BLaER1 (cell line): Measurements from ENCODE around the gene TGOLN2.
"Not testable (repeated sequence)": the region's sequence is repeated elsewhere in the genome, so short reads cannot be mapped to it uniquely, and the experiment has no call there.

Source experiments
- H3K27ac ChIP-seq: shearing (Covaris generic); formaldehyde crosslinking; 2 replicates; pipeline ENCODE4 v1.8.1; 2022
- H3K27me3 ChIP-seq: shearing (Covaris generic); formaldehyde crosslinking; 2 replicates; pipeline ENCODE4 v1.8.1; 2022
- H3K36me3 ChIP-seq: shearing (Covaris generic); formaldehyde crosslinking; 2 replicates; pipeline ENCODE4 v1.8.1; 2022
- H3K4me1 ChIP-seq: shearing (Covaris generic); formaldehyde crosslinking; 2 replicates; pipeline ENCODE4 v1.8.1; 2022
- H3K4me2 ChIP-seq: shearing (Covaris generic); formaldehyde crosslinking; 2 replicates; pipeline ENCODE4 v1.8.1; 2022
- H3K4me3 ChIP-seq: shearing (Covaris generic); formaldehyde crosslinking; 2 replicates; pipeline ENCODE4 v1.8.1; 2022
- H3K9ac ChIP-seq: shearing (Covaris generic); formaldehyde crosslinking; 2 replicates; pipeline ENCODE4 v1.8.1; 2022
- H3K9me3 ChIP-seq: shearing (Covaris generic); formaldehyde crosslinking; 2 replicates; pipeline ENCODE4 v1.8.1; 2022
- H4K20me1 ChIP-seq: shearing (Covaris generic); formaldehyde crosslinking; 2 replicates; pipeline ENCODE4 v1.8.1; 2022
- Cebpa-rat ChIP-seq: shearing (Covaris generic); IDR thresholded peaks from 2 replicates; pipeline ENCODE4 v1.8.1; 2022

The TGOLN2 gene

GRCh38 chr2:85356186-85356585 lies 28.4 kb upstream of the TGOLN2 start:
- H3K36me3 ChIP-seq, result peaks cover 52% of the 10 kb centered on the region
- peak overlapping the region; percentile 90; the same call in 1 of the 2 replicates for H3K4me2 ChIP-seq
- no peak overlapping the region for H3K4me3 ChIP-seq
- H4K20me1 ChIP-seq, result no peaks in the 10 kb centered on the region
- peaks cover 35% of the 10 kb centered on the region for H3K4me1 ChIP-seq
- no peak for TF ChIP-seq Cebpa-rat
- H3K9ac ChIP-seq, result no peak overlapping the region
- H3K9me3 ChIP-seq, result no peaks in the 10 kb centered on the region
- H3K27ac ChIP-seq, result no peak overlapping the region
- no peaks in the 10 kb centered on the region for H3K27me3 ChIP-seq

- Histone ChIP-seq H4K20me1 (no peaks in the 10 kb centered on the region), H3K27ac (no peak overlapping the region; the same call in 1 of the 2 replicates), H3K36me3 (peaks cover 55% of the 10 kb centered on the region), H3K4me1 (peaks cover 35% of the 10 kb centered on the region), H3K4me3 (peak overlapping the region; percentile 85), H3K9me3 (no peaks in the 10 kb centered on the region), H3K9ac (peak overlapping the region; percentile 94; the same call in 1 of the 2 replicates), H3K27me3 (no peaks in the 10 kb centered on the region), H3K4me2 (peak overlapping the region; percentile 90)
- TF ChIP-seq Cebpa-rat, result no peak
Observed at GRCh38 chr2:85355521-85355920, 27.7 kb upstream of the TGOLN2 start.

GRCh38 chr2:85355073-85355410 lies 27.3 kb upstream of the TGOLN2 start:
- Histone ChIP-seq H4K20me1 (no peaks in the 10 kb centered on the region), H3K9me3 (no peaks in the 10 kb centered on the region), H3K36me3 (peaks cover 60% of the 10 kb centered on the region), H3K9ac (peak overlapping the region; percentile 94), H3K27me3 (no peaks in the 10 kb centered on the region), H3K27ac (peak overlapping the region; percentile 87), H3K4me1 (peaks cover 35% of the 10 kb centered on the region), H3K4me2 (peak overlapping the region; percentile 90), H3K4me3 (peak overlapping the region; percentile 85)
- no peak for TF ChIP-seq Cebpa-rat

DNA sequence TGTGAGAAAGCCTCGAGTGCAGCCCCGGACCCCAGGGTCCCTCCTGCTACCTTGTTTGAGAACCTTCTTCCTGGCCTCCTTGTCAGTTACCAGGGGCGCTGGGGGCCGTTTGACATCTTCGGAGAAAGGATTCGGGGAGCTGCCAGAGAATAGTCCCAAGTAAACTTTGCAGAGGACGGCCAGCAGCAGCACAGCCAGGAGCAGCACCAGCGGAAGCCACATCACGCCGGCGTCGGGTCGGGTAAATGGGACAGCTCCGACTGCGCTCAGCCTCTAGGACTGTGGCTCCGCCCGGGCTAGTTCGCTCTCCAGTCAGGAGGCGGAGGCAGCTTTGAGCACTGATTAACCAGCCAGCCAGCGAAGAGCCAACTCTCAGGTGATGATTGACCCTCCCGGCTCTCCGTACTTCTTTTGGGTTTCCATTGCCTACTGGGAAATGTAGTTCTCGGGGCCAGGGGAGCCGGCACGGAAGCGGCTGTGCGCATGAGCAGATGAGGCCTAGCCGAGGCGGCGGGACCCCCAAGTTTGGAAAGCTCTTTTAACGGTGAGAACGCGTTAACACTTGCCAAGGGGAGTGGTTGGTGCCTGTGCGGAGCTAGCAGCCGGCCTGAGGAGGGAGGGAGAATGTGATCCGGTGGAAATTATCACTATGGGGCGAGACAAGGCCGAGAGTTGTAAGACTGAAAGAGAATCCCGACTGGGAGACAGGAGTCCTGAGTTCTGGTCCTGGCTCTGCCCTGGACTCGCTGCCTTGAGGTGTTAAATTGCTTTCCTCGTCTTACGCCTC lies 26.7 kb upstream of the TGOLN2 start, which contains the start of the genes ELMOD3 and RETSAT:
Gene ELMOD3 (plus strand): TSS at position 484 of the 787 bp plus-strand sequence. CDS start 2,430 bp downstream, outside the sequence.
Gene RETSAT (minus strand): TSS at position 243 of the 787 bp plus-strand sequence. CDS start 21 bp downstream, at position 222.
- no peaks in the 10 kb centered on the region for H3K9me3 ChIP-seq
- peaks cover 60% of the 10 kb centered on the region for H3K36me3 ChIP-seq
- no peaks in the 10 kb centered on the region for H4K20me1 ChIP-seq
- H3K4me3 ChIP-seq, result peak within 1 kb of the TSS; percentile 85
- H3K27ac ChIP-seq, result peak within 1 kb of the TSS; percentile 87
- H3K27me3 ChIP-seq, result no peaks in the 10 kb centered on the region
- H3K9ac ChIP-seq, result peak within 1 kb of the TSS; percentile 94
- peaks cover 38% of the 10 kb centered on the region for H3K4me1 ChIP-seq
- no peak for TF ChIP-seq Cebpa-rat
- H3K4me2 ChIP-seq, result peak within 1 kb of the TSS; percentile 90

DNA sequence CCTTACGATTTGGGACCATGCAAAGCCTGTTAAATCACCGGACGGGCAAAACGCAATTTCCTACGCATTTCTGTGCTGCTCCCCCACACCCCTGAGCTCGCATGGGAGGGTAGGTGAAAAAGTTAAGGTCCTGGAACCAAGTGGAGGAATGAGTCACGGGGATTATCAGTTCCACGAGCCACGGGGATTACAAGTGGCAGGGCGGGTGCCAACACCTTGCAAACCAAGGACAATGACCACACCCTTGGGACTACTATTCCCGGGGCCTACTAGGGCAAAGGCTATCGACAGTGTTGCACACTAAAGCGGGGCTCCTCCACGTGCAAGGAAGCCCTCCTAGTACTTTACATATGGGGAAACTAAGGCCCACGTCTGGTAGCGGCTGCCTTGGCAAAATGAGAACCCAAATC lies 26.1 kb upstream of the TGOLN2 start:
- Histone ChIP-seq H3K4me1 (peaks cover 41% of the 10 kb centered on the region), H3K9me3 (no peaks in the 10 kb centered on the region), H3K9ac (peak overlapping the region; percentile 94), H4K20me1 (no peaks in the 10 kb centered on the region), H3K4me3 (peak overlapping the region; percentile 85), H3K36me3 (peaks cover 62% of the 10 kb centered on the region), H3K27ac (peak overlapping the region; percentile 87), H3K4me2 (peak overlapping the region; percentile 90), H3K27me3 (no peaks in the 10 kb centered on the region)
- no peak for TF ChIP-seq Cebpa-rat

DNA sequence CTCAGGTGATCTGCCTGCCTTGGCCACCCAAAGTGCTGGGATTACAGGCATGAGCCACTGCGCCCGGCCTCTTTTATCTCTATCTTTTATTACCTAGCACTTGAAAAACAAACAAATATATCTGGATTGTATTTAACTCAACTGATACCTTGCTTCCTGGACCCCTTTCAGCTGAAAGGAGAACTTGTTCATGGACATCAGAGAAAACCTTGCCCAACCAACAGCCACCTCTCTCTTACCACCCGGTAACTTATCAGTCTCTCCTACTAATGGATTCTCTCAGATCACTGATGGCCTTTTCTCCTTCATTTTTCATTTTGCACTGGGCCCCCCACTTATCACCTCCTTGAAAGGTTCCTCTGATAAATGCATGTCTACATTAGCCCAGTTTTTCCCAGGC lies 19.8 kb upstream of the TGOLN2 start:
- Histone ChIP-seq H3K27me3 (no peaks in the 10 kb centered on the region), H3K4me2 (no peak overlapping the region), H3K36me3 (peaks cover 90% of the 10 kb centered on the region), H3K4me1 (peaks cover 8% of the 10 kb centered on the region), H3K9ac (no peak overlapping the region), H3K4me3 (no peak overlapping the region), H4K20me1 (peaks cover 5% of the 10 kb centered on the region; the same call in 1 of the 2 replicates), H3K27ac (no peak overlapping the region), H3K9me3 (no peaks in the 10 kb centered on the region)
- TF ChIP-seq Cebpa-rat, result no peak

DNA sequence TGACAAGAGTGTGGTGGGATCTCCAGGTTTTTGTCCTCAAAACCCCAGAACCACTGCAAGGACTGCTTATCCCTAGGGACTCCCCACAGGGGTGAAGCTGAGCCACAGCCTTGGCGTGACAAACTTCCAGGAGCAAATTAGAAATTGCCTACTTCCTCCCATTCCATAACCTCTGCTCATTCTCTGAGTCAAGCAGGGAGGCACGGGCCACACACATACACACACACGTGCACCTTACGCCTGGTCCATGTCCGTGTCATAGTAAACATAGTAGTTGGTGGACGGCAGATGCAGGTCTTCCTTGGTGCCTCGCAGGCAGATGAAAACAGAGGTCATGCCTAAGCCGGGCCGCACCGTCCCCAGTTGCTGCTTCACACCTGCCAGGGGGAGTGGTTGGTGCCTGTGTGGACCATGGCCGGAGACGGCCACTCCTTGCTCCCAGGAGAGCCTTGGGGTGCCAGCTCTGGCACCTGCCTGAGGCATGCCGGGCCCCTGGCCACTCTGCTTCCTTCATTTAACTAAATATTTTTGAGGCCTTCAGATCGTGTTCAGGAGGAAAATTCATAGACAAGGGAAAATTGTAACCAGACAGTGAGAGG lies 16.7 kb upstream of the TGOLN2 start:
- no peak overlapping the region for H3K4me2 ChIP-seq
- H3K27ac ChIP-seq, result no peak overlapping the region
- no peak overlapping the region for H3K4me3 ChIP-seq
- H3K36me3 ChIP-seq, result peaks cover 71% of the 10 kb centered on the region
- no peaks in the 10 kb centered on the region for H3K9me3 ChIP-seq
- no peaks in the 10 kb centered on the region for H3K27me3 ChIP-seq
- peaks cover 5% of the 10 kb centered on the region; the same call in 1 of the 2 replicates for H4K20me1 ChIP-seq
- no peak for TF ChIP-seq Cebpa-rat
- H3K9ac ChIP-seq, result no peak overlapping the region
- H3K4me1 ChIP-seq, result peaks cover 3% of the 10 kb centered on the region; the same call in 1 of the 2 replicates

DNA sequence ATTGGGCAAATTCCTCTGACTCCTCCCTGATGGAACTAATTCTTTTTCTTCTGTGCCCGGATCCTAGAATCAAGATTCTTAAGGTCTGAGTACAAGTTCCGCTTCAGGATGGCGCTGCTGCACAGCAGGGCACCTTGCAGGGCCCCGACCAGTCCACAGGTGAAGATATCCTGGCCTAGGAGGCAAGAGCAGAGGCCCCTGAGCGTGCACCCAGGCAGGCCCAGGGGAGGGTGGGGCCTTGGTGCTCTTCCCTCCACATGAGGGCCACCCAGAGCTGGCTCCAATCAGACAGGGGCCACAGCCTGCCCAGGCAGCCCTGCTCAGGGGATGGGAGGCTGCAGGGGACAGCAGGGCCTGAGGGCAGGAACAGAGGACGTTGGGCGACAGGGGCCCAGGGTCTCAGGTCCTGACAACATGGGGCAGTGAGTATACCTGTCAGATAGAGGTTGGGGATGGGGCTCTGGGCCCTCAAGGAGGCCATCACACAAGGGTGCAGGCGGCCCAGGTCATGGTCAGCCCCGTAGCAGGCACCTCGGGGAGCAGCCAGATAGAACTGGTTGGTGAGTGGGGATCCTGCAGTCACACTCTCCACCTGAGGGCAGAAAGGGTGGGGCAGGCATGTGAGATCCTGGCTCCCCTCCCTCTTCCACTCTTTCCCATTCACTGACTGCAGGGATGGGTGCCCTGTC lies 15.6 kb upstream of the TGOLN2 start:
- H3K4me1 ChIP-seq, H3K9me3 ChIP-seq, H3K4me3 ChIP-seq, H3K27me3 ChIP-seq, H4K20me1 ChIP-seq, H3K27ac ChIP-seq, H3K9ac ChIP-seq, H3K4me2 ChIP-seq: not testable (repeated sequence)
- H3K36me3 ChIP-seq, result peaks cover 62% of the 10 kb centered on the region

DNA sequence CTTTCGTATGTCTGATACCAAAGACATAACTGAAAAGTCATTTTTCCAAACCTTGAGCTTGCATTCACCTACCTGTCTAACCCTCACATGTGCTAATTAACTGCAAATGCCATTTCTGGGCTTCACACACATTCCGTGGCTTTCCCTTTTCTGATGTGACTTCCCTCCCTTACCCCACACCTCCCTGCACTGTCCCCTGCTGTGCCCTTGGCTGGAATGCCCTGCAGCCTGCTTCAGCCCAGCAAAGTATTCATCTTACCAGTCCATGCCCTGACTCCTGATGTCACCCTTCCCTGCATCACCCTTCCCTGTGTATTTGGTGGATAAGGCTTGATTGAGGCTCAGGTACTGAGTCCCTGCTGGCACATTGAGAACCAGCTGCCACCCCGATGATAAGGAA lies 14.4 kb upstream of the TGOLN2 start:
- Histone ChIP-seq H3K27me3 (no peaks in the 10 kb centered on the region), H3K4me2 (no peak overlapping the region)

More for the DNA sequence above, 14.4 kb upstream of the TGOLN2 start:
- Histone ChIP-seq H3K9ac (no peak overlapping the region), H4K20me1 (peaks cover 5% of the 10 kb centered on the region; the same call in 1 of the 2 replicates), H3K4me1 (no peaks in the 10 kb centered on the region), H3K9me3 (no peaks in the 10 kb centered on the region), H3K4me3 (no peak overlapping the region), H3K27ac (no peak overlapping the region), H3K36me3 (peaks cover 50% of the 10 kb centered on the region)
- TF ChIP-seq Cebpa-rat, result no peak
